ENCODE results near the gene RELN.

Gene RELN

GRCh38 chr7:103989785-103990767 is 618 bp upstream of the RELN start:
- DNase-seq: peak in 3 of 14 donors; percentile 6 to 81 (median 31)

- DNase-seq: peak in 2 of 14 donors; percentile 2 to 76
Measured at GRCh38 chr7:103988468-103989199, 824 bp downstream of the RELN start.

GRCh38 chr7:103987451-103987850 is 2.0 kb downstream of the RELN start:
- DNase-seq: peak in 1 of 14 donors; percentile 58

- DNase-seq: peak in 1 of 14 donors; percentile 60
Measured at GRCh38 chr7:103985565-103986126, 3.8 kb downstream of the RELN start.

GRCh38 chr7:103984050-103984449 is 5.4 kb downstream of the RELN start:
- DNase-seq: no peak

DNA sequence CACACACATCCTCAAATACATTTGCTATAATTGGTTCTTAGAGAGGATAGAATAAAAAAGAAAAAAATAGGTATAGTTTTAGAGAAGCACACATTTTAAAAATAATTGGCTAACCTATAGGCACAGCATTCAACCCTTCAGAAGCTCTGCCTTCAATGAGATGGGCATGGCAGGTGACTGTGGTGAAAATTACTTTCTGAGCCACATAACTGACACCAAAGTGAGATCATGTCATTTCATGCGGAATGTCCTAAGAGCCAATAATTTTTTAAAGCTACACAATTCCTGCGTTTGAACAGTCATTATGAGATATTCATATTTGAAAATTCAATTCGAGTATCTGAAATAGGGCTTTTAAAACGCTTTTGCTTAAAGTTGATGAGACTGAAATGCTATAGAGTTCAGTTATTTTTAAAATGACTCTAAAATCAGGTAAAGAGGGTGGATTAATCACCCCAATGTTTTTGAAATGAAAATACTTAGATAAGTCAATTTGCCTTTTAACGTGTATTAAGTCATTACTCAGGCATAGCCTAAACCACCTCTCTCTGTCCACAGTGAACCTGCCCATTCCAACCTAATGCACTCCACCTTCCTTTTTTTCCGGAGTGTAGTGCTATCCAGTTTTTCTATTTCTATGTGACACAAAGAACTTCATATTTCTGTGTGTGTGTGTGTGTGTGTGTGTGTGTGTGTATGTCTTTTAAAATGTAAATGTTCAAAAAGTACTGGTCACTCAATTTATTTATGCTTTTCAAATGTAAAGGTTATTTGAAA is 6.1 kb downstream of the RELN start:
- DNase-seq: peak in 1 of 14 donors; percentile 42

GRCh38 chr7:103981003-103981423 is 8.4 kb downstream of the RELN start:
- DNase-seq: no peak

DNA sequence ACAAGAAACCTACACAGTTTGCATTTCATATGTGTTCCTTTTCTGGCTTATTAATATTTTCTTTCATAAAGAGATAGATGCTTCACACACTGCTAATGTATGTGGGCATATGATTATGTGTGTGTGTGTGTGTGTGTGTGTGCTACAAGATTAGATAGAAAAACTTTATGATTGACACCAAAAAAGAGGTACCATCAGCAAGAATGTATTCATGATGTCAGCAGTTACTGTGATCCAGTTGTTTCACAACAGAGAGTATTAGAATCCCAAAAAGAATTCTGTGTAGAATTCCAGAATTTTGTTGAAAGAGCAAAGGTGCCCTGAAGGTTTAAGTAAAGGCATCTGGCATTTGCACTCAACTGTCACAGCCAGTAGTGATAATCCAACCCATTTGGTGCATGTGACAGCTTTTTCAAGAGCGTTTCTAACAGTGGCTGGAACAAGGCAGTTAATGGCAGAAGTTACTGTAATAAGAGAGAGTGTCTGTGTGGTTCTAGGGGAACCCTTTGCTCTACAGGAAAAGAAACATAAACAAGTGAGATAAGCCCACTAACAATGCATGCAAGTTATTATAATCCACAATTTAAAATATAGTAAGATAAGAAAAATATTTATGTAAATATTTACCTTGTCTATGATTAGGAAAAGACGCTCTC is 16.6 kb downstream of the RELN start:
- no peak for DNase-seq

- DNase-seq: no peak
Measured at GRCh38 chr7:103967401-103967800, 22.1 kb downstream of the RELN start.

DNA sequence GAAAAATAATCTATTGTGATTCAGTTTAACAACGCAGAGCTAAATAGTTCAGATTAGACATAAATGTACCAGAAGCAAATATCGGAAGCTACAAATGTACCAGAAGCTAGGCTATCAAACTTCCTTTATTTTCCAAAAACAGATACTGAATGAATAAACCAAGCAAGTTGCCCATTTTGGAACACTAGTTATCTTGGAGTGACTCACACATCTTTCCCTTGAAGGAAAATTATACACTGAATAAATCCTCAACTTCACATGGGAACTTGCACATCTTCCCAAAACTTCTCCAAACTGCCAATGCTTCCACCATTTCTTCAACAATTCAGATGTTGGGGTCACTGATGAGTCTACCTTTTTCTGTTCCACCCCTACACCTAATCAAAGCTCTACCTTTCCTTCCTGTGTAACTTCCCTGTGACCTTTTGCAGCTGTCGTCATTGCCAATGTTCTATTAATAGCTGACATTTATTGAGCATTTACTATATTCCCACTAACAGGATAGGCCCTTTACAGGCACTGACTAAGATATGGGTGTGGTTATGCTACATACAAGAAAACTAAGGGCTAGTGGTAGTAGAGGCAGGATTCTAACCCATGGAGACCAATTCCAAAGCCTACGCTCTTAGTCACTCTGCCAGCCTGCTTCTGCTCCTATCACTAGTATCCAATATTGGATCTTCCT is 22.7 kb downstream of the RELN start:
- no peak for DNase-seq

- no peak for DNase-seq
Measured at GRCh38 chr7:103964269-103964668, 25.2 kb downstream of the RELN start.

GRCh38 chr7:103962070-103962469 is 27.4 kb downstream of the RELN start:
- no peak for DNase-seq

DNA sequence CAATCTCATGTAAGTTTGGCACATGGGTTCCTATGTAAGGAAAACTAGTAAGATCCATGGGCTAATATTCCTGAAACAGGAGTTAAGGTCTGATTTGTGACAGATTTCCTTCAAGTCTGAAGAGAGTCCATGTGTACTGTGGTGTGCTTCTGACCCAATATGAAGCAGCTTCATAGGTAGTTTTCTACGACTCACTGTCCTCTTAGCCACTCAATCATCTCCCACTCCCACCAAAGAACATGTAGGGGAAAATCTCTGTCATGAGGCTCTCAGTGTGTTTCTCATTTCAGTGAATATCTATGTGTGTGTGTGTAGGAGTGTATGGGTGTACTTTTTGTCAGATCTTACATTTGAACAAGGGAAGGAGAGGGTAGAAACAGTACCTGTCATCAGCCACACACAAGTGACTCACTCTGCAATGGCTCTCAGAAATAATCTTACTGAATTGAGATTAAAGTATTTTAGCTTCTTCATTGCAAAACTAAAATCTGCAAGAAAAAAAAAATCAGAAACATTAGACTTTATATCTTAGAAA is 31.1 kb downstream of the RELN start:
- no peak for DNase-seq

- no peak for DNase-seq
Measured at GRCh38 chr7:103955985-103956384, 33.5 kb downstream of the RELN start.

GRCh38 chr7:103952408-103952807 is 37.0 kb downstream of the RELN start:
- DNase-seq: no peak

GRCh38 chr7:103951311-103951710 is 38.1 kb downstream of the RELN start:
- no peak for DNase-seq

- DNase-seq: no peak
Measured at GRCh38 chr7:103949374-103949773, 40.1 kb downstream of the RELN start.

DNA sequence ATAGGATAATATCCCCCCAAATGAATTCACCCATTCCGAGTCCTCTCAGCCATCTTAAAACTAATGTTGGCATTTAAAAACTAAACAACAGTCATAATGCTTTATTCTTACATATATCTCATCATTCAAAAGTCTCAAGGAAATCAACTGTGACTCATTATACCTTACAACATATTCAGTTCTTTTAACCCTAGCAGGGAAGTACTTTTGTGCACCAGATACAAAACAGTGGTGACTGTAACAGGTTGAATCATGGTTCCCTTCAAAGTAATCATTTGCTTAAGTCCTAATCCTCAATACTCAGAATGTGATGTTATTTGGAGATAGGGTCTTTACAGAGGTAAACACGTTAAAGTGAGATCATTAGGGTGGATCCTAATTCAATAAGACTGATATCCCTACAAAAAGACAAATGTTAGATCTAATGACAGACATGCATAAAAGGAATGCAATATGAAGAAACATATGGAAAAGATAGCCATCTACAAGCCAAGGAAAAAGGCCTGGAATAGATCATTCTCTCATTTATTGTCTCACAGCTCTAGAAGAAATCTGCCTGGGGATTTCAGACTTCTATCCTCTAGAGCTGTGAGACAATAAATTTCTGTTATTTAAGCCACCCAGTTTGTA is 42.3 kb downstream of the RELN start:
- DNase-seq: no peak

DNA sequence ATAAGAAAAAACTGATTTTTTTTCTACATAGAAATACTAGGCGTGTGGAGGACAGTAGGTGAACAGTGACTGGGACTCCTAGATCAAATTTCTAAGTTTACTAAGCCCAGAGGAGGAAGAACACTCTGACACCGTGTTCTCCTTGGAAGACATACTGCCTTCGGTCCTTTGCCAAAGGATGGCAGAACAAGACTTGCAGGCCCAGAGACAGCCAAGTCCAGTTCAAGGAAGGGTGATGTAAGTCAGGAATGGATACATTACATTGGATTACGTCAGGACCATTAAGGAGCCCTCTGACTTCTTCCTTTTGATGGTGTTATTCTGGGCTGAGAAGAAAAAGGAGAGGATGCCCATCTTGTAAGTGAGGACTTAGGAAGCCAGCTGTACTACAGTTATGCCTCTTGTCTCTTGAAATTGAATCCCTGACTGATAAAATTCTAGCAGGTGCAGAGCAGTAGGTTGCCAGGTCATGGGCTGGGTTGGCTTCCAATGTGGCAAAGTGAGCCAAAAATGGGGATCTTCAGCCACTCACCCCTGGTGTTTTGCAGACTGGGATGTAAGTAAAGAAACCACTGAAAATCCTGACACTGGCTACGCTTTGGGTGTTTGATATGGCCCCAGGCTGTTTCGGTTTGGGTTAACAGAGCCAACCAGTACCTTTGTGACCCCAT is 45.1 kb downstream of the RELN start:
- peak in 1 of 14 donors; percentile 87 for DNase-seq

DNA sequence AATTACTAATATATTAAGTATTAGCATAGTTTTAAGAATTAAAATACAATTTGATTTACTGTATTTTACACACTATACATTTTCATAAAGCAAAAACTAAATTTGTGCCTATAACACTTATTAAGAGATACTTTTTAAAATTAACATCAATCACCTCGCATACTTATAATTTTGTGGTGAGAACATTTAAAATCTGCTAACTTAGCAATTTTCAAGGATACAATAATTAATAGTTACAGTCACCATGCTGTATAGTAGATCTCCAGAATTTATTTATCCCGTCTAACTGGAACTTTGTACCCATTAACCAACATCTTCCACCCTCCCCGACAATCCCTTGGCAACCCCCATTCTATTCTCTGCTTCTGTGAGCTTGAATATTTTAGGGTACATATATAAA is 47.5 kb downstream of the RELN start:
- DNase-seq: no peak
